Effector memory CD8-positive, alpha-beta T cell (primary cell): ENCODE measurements around the gene PEX12.
"Not testable (repeated sequence)": the region's sequence is repeated elsewhere in the genome, so short reads cannot be mapped to it uniquely, and the experiment has no call there.

ENCODE experiments used
- ATAC-seq: fragments of 150-1000 bp; cut with Tn5 transposase; replicated peaks from 2 replicates; pipeline ENCODE4 v1.10.0; 2021; ENCODE audit warnings: mild to moderate bottlenecking, moderate library complexity
- DNase-seq, 3 experiments: peaks; one replicate each; pipeline ENCODE4 v3.0.0; 2021
- H3K27ac Mint-ChIP-seq, 2 donors: one replicate each; pipeline ENCODE4 v1.8.0; 2022; ENCODE audit warnings: mild to moderate bottlenecking in 2 of 2, mixed read lengths in 2 of 2, moderate library complexity in 2 of 2
- H3K27me3 Mint-ChIP-seq, 2 donors: one replicate each; pipeline ENCODE4 v1.8.0; 2022; ENCODE audit warnings: mixed read lengths in 2 of 2
- H3K36me3 Mint-ChIP-seq: one replicate; pipeline ENCODE4 v1.8.0; 2022; ENCODE audit warnings: mild to moderate bottlenecking, moderate library complexity, mixed read lengths; ENCODE audit not compliant: insufficient read depth
- H3K4me1 Mint-ChIP-seq, 2 donors: one replicate each; pipeline ENCODE4 v1.8.0; 2022; ENCODE audit warnings: low read depth in 2 of 2, mixed read lengths in 2 of 2
- H3K4me3 Mint-ChIP-seq, 2 donors: one replicate each; pipeline ENCODE4 v1.8.0; 2022; ENCODE audit warnings: mild to moderate bottlenecking in 2 of 2, mixed read lengths in 2 of 2, moderate library complexity in 2 of 2
- H3K9me3 Mint-ChIP-seq, 2 donors: one replicate each; pipeline ENCODE4 v1.8.0; 2022; ENCODE audit warnings: mixed read lengths in 2 of 2

Gene PEX12

DNA sequence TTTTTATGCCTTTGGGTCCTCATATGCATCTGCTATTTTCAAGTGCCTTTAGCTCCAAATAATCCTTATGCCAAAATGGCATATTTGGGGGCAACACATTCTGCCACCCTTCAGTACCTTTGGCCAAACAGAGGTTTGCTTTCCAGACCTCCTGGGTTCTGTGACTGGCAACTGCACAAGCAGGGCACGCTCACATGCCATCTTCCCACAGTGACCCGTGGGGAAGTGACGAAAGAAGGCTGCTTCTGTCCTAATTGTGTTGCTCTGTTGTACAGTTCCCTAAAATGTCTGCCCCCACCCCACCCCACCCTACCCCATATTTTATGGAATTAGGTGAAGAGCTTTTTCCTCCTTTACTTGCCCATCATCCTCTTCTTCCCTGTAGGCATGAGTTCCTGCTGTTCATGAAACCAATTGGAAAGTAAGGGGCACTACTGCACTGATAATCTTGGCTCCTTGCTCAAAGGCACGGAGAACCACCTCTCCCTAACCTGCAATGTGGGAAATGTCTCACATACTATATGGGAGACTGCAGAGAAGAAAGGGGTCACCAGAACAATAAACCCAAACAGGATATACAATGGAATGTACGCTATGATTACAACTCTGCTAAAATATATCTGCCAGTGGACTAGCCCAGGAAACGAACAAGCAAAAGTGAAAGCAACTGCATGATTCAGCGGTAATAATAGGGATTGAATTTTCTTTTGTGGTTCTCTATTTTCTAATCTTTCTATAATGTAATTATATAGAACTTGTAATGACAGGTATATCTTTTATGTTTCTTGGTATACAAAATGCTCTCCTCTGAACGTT lies 37.6 kb downstream of the PEX12 start:
- H3K27me3 Mint-ChIP-seq, result no peaks in the 10 kb centered on the region
- H3K27ac Mint-ChIP-seq, result peak overlapping the region; percentile 36 to 80
- peaks cover 18% of the 10 kb centered on the region for H3K36me3 Mint-ChIP-seq
- peak overlapping the region; percentile 67 to 84 for H3K4me3 Mint-ChIP-seq
- ATAC-seq (peak; percentile 48), DNase-seq (no peak)
- peaks cover 27 to 48% of the 10 kb centered on the region in 2 donors for H3K4me1 Mint-ChIP-seq
- no peaks in the 10 kb centered on the region for H3K9me3 Mint-ChIP-seq

DNA sequence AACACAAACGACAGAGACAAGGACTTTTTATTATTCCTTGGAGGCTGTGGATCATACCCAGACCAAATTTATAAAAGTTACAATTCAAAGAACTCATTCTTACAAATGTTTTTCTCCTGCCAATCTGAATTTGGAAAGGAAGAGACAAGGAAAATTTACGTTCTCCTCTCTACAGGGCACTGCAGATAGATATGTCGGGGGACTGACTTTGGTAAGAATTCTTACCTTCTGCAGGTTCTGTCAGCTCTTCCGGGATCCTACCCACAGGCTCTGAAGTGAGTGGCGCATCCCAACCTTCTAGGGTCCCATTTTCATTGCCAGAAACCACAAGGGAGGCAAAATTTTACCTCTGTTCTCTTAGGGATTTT lies 38.7 kb downstream of the PEX12 start:
- peaks cover 27 to 51% of the 10 kb centered on the region in 2 donors for H3K4me1 Mint-ChIP-seq
- peak overlapping the region; percentile 36 to 80 for H3K27ac Mint-ChIP-seq
- DNase-seq (no peak), ATAC-seq (no peak)
- H3K9me3 Mint-ChIP-seq, result no peaks in the 10 kb centered on the region
- H3K4me3 Mint-ChIP-seq, result peak overlapping the region; percentile 67 to 84
- peaks cover 23% of the 10 kb centered on the region for H3K36me3 Mint-ChIP-seq
- H3K27me3 Mint-ChIP-seq, result no peaks in the 10 kb centered on the region

- Mint-ChIP-seq H3K36me3 (peaks cover 26% of the 10 kb centered on the region), H3K4me3 (peak within 1 kb of the TSS; percentile 67 to 84), H3K4me1 (peaks cover 28 to 52% of the 10 kb centered on the region in 2 donors), H3K9me3 (no peaks in the 10 kb centered on the region), H3K27ac (peak within 1 kb of the TSS; percentile 36 to 80), H3K27me3 (no peaks in the 10 kb centered on the region)
- ATAC-seq (peak; percentile 28), DNase-seq (no peak)
Measured at GRCh38 chr17:35537601-35538141, 40.7 kb downstream of the PEX12 start, which contains the start of gene SLFN12L. Gene SLFN12L (minus strand): TSS chr17:35537678. CDS start chr17:35522364, 15,314 bp downstream.

DNA sequence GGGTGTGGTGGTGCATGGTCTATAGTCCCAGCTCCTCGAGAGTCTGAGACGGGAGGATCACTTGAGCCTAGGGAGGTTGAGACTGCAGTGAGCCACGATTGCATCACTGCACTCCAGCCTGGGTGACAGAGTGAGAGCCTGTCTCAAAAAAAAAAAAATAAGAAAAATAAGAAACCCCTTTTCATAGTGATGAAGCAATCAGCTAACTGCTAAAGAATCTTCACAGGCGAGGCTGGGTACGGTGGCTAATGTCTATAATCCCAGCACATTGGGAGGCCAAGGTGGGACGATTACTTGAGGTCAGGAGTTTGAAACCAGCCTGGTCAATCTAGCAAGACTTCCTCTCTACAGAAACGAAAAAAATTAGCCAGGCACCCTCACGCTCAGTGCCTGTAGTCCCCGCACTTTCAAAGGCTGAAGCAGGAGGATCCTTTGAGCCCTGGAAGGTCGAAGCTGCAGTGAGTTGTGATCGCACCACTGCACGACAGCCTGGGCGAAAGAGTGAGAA lies 41.7 kb downstream of the PEX12 start:
- DNase-seq (no peak), ATAC-seq (peak; percentile 31)
- H3K4me3 Mint-ChIP-seq, result peak overlapping the region; percentile 67 to 84
- H3K27ac Mint-ChIP-seq, result peak overlapping the region; percentile 36 to 80
- H3K4me1 Mint-ChIP-seq, result peaks cover 32 to 62% of the 10 kb centered on the region in 2 donors
- no peaks in the 10 kb centered on the region for H3K27me3 Mint-ChIP-seq
- no peaks in the 10 kb centered on the region for H3K9me3 Mint-ChIP-seq
- peaks cover 31% of the 10 kb centered on the region for H3K36me3 Mint-ChIP-seq

GRCh38 chr17:35535406-35535805 lies 43.0 kb downstream of the PEX12 start:
- not testable (repeated sequence) for ATAC-seq, H3K27me3 Mint-ChIP-seq, DNase-seq, H3K9me3 Mint-ChIP-seq
- Mint-ChIP-seq H3K36me3 (peaks cover 37% of the 10 kb centered on the region), H3K4me1 (peaks cover 30 to 65% of the 10 kb centered on the region in 2 donors), H3K27ac (peak overlapping the region; percentile 36 to 80), H3K4me3 (peak overlapping the region; percentile 67 to 84)

DNA sequence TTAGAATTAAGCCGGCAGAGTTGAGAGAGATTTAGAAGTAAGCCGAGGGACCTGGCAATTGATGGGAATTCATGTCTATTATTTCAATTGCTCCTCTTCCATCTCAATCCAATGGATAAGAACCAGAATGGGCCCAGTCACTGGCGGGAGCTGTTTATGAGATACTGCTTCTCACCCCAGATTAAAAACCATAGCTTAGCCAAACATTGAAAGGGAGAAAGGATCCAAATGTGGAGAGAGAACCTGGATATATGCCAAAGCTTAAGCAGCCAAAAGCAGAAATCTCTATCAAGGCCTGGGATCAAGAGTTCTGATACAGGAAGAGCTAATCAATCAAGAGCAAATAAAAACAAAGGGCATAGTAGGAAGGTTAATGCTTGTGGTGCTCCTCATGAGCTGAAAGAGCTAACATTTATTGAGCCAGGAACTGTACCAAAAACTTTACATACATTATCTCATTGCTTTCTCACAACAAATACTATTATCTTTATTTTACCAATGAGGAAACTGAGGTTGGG lies 43.7 kb downstream of the PEX12 start:
- Mint-ChIP-seq H3K9me3 (no peaks in the 10 kb centered on the region), H3K4me3 (peak overlapping the region; percentile 67 to 84), H3K4me1 (peaks cover 31 to 62% of the 10 kb centered on the region in 2 donors), H3K36me3 (peaks cover 43% of the 10 kb centered on the region), H3K27me3 (no peaks in the 10 kb centered on the region), H3K27ac (peak overlapping the region; percentile 36 to 80)
- DNase-seq (no peak), ATAC-seq (no peak)

GRCh38 chr17:35531160-35531559 lies 47.2 kb downstream of the PEX12 start:
- Mint-ChIP-seq H3K36me3 (peaks cover 50% of the 10 kb centered on the region), H3K27ac (peak overlapping the region; percentile 97 to 100), H3K27me3 (no peaks in the 10 kb centered on the region), H3K4me1 (peaks cover 45 to 68% of the 10 kb centered on the region in 2 donors), H3K9me3 (no peaks in the 10 kb centered on the region), H3K4me3 (peak overlapping the region; percentile 85)
- DNase-seq (no peak), ATAC-seq (peak; percentile 61)

DNA sequence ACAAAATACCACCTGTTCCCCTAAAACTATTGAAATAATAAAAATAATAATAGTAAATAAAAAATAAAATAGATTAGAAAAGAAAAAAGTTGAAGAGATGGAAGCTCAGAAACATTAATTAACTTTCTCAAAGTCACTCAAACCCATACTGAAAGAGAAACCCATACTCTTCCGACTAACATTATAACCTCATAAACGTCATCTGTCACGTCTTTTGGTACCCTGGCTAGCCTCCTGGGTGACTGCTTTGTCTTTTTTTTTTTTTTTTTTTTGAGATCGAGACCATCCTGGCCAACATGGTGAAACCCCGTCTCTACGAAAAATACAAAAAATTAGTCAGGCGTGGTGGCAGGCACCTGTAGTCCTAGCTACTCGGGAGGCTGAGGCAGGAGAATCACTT lies 48.5 kb downstream of the PEX12 start:
- ATAC-seq, result peak; percentile 74
- Mint-ChIP-seq H3K36me3 (peaks cover 40% of the 10 kb centered on the region), H3K27ac (peak overlapping the region; percentile 97 to 100)

DNA sequence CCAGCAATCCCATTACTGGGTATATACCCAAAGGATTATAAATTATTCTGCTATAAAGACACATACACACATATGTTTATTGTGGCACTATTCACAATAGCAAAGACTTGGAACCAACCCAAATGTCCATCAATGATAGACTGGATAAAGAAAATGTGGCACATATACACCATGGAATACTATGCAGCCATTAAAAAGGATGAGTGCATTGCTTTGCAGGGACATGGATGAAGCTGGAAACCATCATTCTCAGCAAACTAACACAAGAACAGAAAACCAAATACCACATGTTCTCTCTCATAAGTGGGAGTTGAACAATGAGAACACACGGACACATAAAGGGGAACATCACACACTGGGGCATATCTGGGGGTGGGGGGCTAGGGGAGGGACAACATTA lies 49.0 kb downstream of the PEX12 start:
- Mint-ChIP-seq H3K27ac (peak overlapping the region; percentile 70 to 100), H3K4me1 (peaks cover 63 to 76% of the 10 kb centered on the region in 2 donors), H3K36me3 (peaks cover 41% of the 10 kb centered on the region), H3K4me3 (peak overlapping the region in 1 of 2 donors; percentile 15)
- ATAC-seq, DNase-seq, H3K9me3 Mint-ChIP-seq, H3K27me3 Mint-ChIP-seq: not testable (repeated sequence)

More for the DNA sequence above, 48.5 kb downstream of the PEX12 start:
- H3K9me3 Mint-ChIP-seq, result no peaks in the 10 kb centered on the region
- H3K4me3 Mint-ChIP-seq, result peak overlapping the region; percentile 85
- peaks cover 58 to 76% of the 10 kb centered on the region in 2 donors for H3K4me1 Mint-ChIP-seq
- H3K27me3 Mint-ChIP-seq, result no peaks in the 10 kb centered on the region
- DNase-seq, result no peak
